A172 (cell line): ENCODE data around the gene HAPSTR1. TPM values are rescaled to one million over a fixed set of nuclear protein-coding genes. Genes with fewer than 3 reads are reported as not detected.

Source experiments
- DNase-seq: peaks from one replicate; pipeline ENCODE4 v3.0.0-alpha.2; 2015; ENCODE audit warnings: low spot score
- total RNA-seq: library from RNA; depleted of rRNA; stranded (reverse); fragments of >200 nt; shearing (Covaris generic); gene quantifications from 2 replicates; pipeline ENCODE4 v1.2.3, GENCODE V29; 2014; rRNA removed

The HAPSTR1 gene
- total RNA-seq, 1 experiment from 2014 or later = 79.6 TPM

DNA sequence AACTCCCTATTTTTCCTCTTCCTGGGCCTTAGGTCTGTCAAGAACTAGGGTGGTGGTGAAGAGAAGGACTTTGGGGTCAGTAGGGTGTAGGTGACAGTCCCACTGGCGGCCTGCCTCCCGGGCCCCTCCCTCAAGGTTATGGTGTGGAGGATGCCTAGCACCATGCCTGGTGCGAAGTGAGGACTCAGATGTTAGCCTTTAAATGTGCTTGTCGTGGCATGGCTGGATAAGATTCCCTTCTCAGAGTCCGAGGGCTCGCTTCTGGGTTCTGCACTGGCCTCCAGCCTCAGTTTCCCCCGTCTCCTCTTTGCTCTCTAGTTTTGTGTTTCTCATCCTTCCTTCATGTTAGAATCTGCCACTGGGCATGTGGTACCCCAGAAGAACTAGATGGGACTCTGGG is 32.0 kb downstream of the HAPSTR1 start:
- DNase-seq = no peak

DNA sequence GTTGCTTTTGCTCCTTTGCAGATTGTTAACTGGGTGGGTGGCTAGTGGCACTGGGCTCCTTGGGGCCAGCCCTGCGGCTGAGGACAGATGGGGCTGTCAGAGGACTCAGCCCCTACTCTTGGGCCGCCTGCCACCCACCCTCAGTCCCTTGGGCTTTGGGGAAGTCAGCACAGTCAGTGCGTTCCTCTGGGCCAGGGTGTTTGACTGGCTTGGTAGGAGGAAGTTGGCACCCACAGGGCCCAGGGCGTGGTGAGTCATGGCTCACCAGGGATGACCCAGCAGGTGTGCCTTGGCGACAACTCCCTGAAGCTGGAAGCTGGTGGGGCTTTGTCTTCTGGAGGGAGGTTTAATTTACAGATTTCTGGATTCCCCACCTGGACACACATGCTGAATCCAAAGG is 32.4 kb downstream of the HAPSTR1 start:
- DNase-seq = peak; percentile 88

GRCh38 chr16:9124444-9124843 is 33.0 kb downstream of the HAPSTR1 start:
- no peak for DNase-seq

DNA sequence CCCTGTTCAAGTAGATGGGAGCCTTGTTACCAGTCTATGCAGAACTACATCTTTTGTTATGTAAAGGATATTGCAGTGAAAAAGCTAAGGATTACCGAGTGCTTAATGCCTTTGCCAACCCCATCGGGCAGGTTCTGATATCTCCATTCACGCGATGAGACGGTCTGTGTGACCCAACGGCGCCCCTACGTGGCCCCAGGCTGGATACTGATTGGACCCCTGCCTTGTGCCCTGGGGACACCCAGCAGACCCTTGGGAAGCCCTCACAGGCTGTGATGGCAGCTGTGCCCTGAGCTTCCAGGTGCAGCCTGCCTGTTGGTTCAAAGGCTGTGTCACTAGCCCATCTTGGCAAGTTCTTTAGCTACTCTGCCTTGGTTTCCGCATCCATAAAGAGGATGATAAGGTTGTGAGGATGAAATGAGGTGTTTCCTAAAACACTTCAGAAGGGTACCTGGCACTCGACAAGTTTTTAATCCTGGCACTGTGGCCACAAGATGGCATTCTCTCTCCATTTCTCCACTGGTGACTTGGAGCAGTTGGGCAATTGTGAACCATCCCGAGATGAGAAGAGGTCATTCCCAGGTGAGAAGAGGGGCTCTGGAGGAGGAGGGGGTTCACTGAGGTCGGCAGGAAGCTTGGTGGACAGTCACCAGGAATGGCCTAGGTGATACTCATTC is 33.6 kb downstream of the HAPSTR1 start:
- no peak for DNase-seq

DNA sequence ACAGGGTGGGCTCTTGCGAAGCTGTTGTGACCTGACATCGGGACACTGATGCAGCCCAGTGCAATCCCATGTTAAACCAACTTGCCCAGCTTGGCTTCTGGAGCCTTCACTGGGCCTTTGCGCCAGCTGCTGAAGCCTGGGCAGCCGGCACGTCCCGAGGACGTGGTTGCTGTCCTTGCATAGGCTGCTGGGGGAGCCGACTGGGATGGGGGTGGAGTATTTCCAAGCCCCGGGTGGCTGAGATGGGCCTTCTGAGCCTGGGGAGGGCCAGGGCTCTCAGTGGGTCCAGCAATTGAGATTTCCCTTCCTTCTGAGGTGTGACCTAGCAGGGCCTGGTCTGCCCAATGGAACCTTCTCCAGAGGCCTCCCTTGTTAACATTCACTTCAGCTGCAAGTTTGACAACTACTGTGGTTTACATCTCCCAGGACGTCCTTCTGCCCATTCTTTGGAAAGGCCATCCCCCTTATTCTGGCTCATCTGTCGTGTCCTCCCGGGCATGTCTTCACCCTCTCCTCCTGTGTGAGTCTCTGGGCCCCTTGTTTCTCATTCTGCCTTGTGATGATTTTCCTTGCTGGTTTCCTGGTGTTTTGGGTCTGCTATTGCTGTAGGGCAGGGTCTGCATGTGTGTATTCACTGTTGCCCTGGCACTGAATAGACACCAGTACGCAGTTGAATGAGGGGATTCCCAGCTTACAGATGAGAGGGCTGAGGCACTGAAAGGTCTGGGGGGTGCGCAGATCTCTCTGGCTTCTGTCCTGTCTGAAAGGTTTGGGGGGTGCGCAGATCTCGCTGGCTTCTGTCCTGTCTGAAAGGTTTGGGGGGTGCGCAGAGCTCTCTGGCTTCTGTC is 34.4 kb downstream of the HAPSTR1 start:
- no peak for DNase-seq

DNA sequence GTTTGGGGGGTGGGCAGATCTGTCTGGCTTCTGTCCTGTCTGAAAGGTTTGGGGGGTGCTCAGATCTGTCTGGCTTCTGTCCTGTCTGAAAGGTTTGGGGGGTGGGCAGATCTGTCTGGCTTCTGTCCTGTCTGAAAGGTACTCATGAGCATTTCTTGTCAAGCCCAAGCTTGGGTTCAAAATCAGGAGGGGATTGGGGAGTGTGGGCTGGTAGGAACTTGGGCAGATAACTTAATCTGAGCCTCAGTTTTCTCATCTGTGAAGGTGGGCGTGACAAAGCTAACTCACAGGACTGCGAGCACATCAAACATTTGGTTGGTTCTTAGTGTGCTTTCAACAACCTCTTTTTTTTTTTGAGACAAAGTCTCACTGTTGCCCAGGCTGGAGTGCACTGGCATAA is 35.2 kb downstream of the HAPSTR1 start:
- DNase-seq = no peak

DNA sequence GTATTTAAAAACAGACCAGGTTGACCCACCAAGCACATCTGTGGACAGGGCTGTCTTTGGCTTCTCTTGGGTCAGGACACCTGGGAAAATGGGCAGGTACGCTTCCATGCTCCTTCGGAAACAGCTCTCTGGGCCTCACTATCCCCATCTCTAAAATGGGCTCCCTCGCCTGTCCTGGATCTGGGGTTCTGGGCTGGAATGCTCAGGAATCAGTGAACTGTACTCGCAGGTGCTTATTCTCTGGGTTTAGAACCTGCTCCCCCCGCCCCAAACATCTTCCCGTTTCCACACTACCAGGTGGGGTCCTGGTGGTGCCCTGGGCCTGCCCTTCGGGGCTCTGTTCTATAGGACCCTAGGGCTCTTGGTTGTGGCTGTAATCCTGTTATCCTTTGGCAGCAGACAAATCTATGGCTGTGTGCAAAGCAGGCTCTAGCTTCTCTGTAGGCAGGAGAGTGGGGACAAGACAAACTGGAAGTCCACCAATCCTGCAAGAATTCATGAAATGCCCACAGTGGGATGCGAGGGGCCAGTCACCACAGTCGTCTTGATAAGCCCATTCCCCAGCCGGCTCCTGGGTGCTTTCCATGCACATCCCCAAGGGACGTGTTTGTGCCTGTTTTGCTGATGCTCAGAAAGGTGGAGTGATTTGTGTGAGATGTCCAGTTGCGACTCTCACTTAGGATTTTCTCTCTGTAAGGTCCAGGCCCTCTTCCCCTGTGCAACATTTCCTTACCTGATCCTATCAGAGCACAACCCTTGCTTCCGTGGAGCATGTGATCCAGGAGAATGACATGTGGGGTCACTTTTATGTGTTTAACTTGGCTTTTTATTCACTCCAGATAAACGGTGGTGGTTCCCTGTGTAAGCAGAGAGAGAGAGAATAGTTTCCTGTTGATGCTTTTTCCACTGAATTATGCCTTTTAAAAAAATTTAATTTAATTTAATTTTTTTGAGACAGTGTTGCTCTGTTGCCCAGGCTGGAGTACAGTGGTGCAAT is 37.2 kb downstream of the HAPSTR1 start:
- no peak for DNase-seq

GRCh38 chr16:9134306-9134705 is 42.9 kb downstream of the HAPSTR1 start:
- DNase-seq = no peak

- peak; percentile 65 for DNase-seq
Observed at GRCh38 chr16:9134739-9135138, 43.3 kb downstream of the HAPSTR1 start.

GRCh38 chr16:9135797-9136196 is 44.4 kb downstream of the HAPSTR1 start:
- DNase-seq = peak; percentile 67

DNA sequence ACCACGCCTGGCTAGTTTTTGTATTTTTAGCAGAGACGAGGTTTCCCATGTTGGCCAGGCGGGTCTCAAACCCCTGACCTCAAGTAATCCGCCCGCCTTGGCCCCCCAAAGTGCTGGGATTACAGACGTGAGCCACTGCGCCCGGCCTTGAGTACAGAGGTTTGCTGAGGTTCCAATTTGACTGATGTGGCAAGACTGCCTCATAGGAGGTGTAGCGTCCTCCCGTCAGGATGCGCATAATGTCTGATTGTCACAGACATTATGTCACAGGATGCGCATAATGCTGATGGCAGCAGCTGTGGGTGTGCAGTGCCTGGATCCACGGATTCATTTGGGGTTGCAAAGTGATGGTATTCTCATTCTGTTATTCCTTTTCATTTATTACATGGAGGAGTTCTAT is 45.2 kb downstream of the HAPSTR1 start:
- DNase-seq = no peak

DNA sequence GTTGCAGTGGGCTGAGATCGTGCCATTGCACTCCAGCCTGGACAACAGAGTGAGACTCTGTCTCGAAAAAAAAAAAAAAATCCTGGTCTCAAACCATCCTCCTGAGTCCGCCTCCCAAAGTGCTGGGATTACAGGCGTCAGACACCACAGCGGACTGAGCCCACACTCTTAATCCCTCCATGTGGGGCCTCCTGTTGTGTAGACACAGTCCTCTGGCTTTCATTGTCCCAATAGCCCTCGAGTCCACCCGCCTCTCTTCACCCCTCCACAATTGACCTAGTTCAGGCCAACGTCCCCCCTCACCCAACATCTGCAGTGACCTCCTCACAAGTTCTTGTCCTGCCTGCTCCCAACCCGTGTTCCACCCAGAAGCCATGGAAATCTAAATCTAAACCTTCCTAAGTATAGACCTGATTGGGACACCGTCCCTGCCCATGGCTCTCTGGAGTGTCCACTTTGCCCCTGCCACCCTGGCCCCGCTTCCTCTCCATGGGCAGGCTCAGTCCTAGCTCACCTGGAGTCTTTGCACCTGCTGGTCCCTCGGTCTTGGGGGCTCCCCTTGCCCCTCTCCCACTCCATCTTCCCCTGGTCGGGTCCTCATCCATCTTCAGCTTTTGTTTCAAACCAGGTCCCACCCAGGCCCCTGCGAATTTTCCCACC is 46.7 kb downstream of the HAPSTR1 start:
- DNase-seq = no peak

GRCh38 chr16:9138731-9139501 is 47.5 kb downstream of the HAPSTR1 start:
- DNase-seq = peak; percentile 43

DNA sequence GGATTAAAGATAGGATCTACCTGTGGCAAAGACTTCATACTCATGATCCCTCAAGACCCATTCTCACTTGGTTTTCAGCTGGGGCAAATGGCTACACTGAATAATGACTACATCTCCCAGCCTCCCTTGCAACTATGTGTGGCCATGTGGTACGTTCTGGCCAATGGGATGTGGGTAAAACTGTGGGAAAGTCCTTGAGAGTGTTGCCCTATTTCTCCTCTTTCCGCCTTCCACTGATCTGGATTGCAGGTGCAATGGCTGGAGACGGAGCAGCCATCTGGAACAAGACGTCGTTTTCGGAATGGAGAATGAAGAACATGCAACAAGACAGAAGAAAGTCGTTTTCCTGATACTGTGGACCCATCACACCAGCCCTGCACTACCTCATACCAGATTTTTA is 48.5 kb downstream of the HAPSTR1 start:
- peak; percentile 33 for DNase-seq

Other genes with a start within 250 kb of the HAPSTR1 start
- 148 and 208 TPM in 2 replicates for gene CARHSP1, start 222.6 kb upstream of the HAPSTR1 start, total RNA-seq
- gene LITAFD, start 209.3 kb upstream of the HAPSTR1 start, total RNA-seq = not detected in 2 replicates
- gene USP7, start 127.7 kb upstream of the HAPSTR1 start, total RNA-seq = 49.8 and 62.1 TPM in 2 replicates